GM19452 (cell line): ENCODE results near the gene PSMA6.
"Not testable (repeated sequence)": the region's sequence is repeated elsewhere in the genome, so short reads cannot be mapped to it uniquely, and the experiment has no call there.

Experiments
- ATAC-seq: cut with Tn5 transposase; IDR thresholded peaks from one replicate; pipeline ENCODE4 v1.9.1; 2021; ENCODE audit not compliant: unreplicated experiment

PSMA6 gene

GRCh38 chr14:35284506-35284905 is 7.7 kb upstream of the PSMA6 start:
- no peak for ATAC-seq

- peak; percentile 69 for ATAC-seq
These were observed 6.8 kb upstream of the PSMA6 start for GRCh38 chr14:35285168-35286002.

- ATAC-seq = no peak
These were observed 6.1 kb upstream of the PSMA6 start for GRCh38 chr14:35286003-35286600.

GRCh38 chr14:35286707-35287106 is 5.5 kb upstream of the PSMA6 start:
- no peak for ATAC-seq

GRCh38 chr14:35287431-35288013 is 4.7 kb upstream of the PSMA6 start:
- ATAC-seq = no peak

- no peak for ATAC-seq
These were observed 2.6 kb upstream of the PSMA6 start for GRCh38 chr14:35289623-35290022.

GRCh38 chr14:35292770-35293561 is 784 bp downstream of the PSMA6 start:
- ATAC-seq = peak; percentile 8

GRCh38 chr14:35295845-35296161 is 3.6 kb downstream of the PSMA6 start:
- no peak for ATAC-seq

- ATAC-seq = no peak
These were observed 4.4 kb downstream of the PSMA6 start for GRCh38 chr14:35296545-35296944.

GRCh38 chr14:35297706-35298105 is 5.5 kb downstream of the PSMA6 start:
- ATAC-seq = no peak

- ATAC-seq = no peak
These were observed 6.2 kb downstream of the PSMA6 start for GRCh38 chr14:35298351-35298750.

GRCh38 chr14:35299708-35300107 is 7.5 kb downstream of the PSMA6 start:
- no peak for ATAC-seq

- no peak for ATAC-seq
These were observed 8.0 kb downstream of the PSMA6 start for GRCh38 chr14:35300228-35300627.

GRCh38 chr14:35301334-35301733 is 9.2 kb downstream of the PSMA6 start:
- not testable (repeated sequence) for ATAC-seq

GRCh38 chr14:35301735-35302528 is 9.8 kb downstream of the PSMA6 start:
- no peak for ATAC-seq

- ATAC-seq = no peak
These were observed 11.2 kb downstream of the PSMA6 start for GRCh38 chr14:35303149-35303935.

- no peak for ATAC-seq
These were observed 12.8 kb downstream of the PSMA6 start for GRCh38 chr14:35304812-35305462.

- ATAC-seq = no peak
These were observed 13.5 kb downstream of the PSMA6 start for GRCh38 chr14:35305633-35306032.

- no peak for ATAC-seq
These were observed 13.9 kb downstream of the PSMA6 start for GRCh38 chr14:35306114-35306513.
